OCI-LY7 (cell line): ENCODE data around the gene SLCO2A1. TPM values are rescaled to one million over a fixed set of nuclear protein-coding genes. Genes with fewer than 3 reads are reported as not detected.

Experiments used
- BruUV-seq: library from RNA; stranded (reverse); fragments of 400-500 nt; replicated peaks from 2 replicates; lab custom pipeline; 2021; lab: Mats Ljungman, UMichigan
- CTCF ChIA-PET: fragments of 300-600 bp; sonication (Branson Sonifier 250); formaldehyde crosslinking; loops from one replicate; lab custom pipeline; 2022; ENCODE audit warnings: antibody characterized with exemption; ENCODE audit not compliant: unreplicated experiment; lab: Charles Lee
- POLR2A ChIA-PET: fragments of 300-600 bp; sonication (Branson Sonifier 250); formaldehyde crosslinking; loops from one replicate; lab custom pipeline; 2022; ENCODE audit warnings: antibody characterized with exemption; lab: Charles Lee
- DNase-seq: peaks from one replicate; pipeline ENCODE4 v3.0.0-alpha.2; 2015; ENCODE audit warnings: low spot score
- H2AFZ ChIP-seq: fragments of 200-600 bp; sonication (generic), shearing (Covaris generic); 2 replicates; pipeline ENCODE4 v1.6.1; 2014; ENCODE audit warnings: mild to moderate bottlenecking, antibody characterized with exemption, low read length, moderate library complexity
- H3K27ac ChIP-seq: fragments of 200-600 bp; sonication (generic); 2 replicates; pipeline ENCODE4 v1.5.1; 2014; ENCODE audit warnings: mixed run types, low read depth, mild to moderate bottlenecking, moderate library complexity, low read length, inconsistent platforms; ENCODE audit not compliant: poor library complexity, severe bottlenecking
- H3K36me3 ChIP-seq: fragments of 200-600 bp; sonication (generic); 2 replicates; pipeline ENCODE4 v1.6.1; 2014; ENCODE audit warnings: mild to moderate bottlenecking, antibody characterized with exemption, low read length, moderate library complexity, mixed read lengths; ENCODE audit not compliant: insufficient read depth
- H3K4me1 ChIP-seq: fragments of 200-600 bp; sonication (generic); 2 replicates; pipeline ENCODE4 v1.5.1; 2014; ENCODE audit warnings: mild to moderate bottlenecking, low read length; ENCODE audit not compliant: insufficient read depth, poor library complexity, severe bottlenecking
- H3K4me2 ChIP-seq: fragments of 200-600 bp; sonication (generic); 2 replicates; pipeline ENCODE4 v1.6.1; 2014; ENCODE audit warnings: mild to moderate bottlenecking, low read length
- H3K4me3 ChIP-seq: fragments of 200-600 bp; sonication (generic); 2 replicates; pipeline ENCODE4 v1.5.1; 2014; ENCODE audit warnings: mild to moderate bottlenecking, low read depth, low read length; ENCODE audit not compliant: poor library complexity, severe bottlenecking
- H3K79me2 ChIP-seq: fragments of 200-600 bp; sonication (generic); 2 replicates; pipeline ENCODE4 v1.6.1; 2016; ENCODE audit warnings: low read depth, mild to moderate bottlenecking, low read length, moderate library complexity, mixed read lengths; ENCODE audit not compliant: insufficient read depth
- H3K9me2 ChIP-seq: fragments of 200-600 bp; sonication (generic); 2 replicates; pipeline ENCODE4 v1.6.1; 2016; ENCODE audit warnings: mild to moderate bottlenecking, low read length, mixed read lengths; ENCODE audit not compliant: insufficient read depth
- H3K9me3 ChIP-seq: fragments of 200-600 bp; sonication (generic); 2 replicates; pipeline ENCODE4 v1.6.1; 2014; ENCODE audit warnings: mild to moderate bottlenecking, mixed run types, low read length, mixed read lengths
- H4K20me1 ChIP-seq: fragments of 200-600 bp; sonication (generic); 2 replicates; pipeline ENCODE4 v1.6.1; 2014; ENCODE audit warnings: mild to moderate bottlenecking, antibody characterized with exemption, low read length, moderate library complexity, mixed read lengths; ENCODE audit not compliant: insufficient read depth
- EZH2phosphoT487 ChIP-seq: fragments of 200-600 bp; sonication (generic); IDR thresholded peaks from 2 replicates; pipeline ENCODE4 v1.6.1; 2018; ENCODE audit warnings: low read depth, borderline replicate concordance, mild to moderate bottlenecking, mixed run types, antibody characterized with exemption, low read length, moderate library complexity, mixed read lengths
- intact Hi-C: fragments of 100-400 bp; cut with micrococcal nuclease; formaldehyde crosslinking; loops from one replicate; pipeline ENCODE4 v1.10.0; 2022; ENCODE audit not compliant: unreplicated experiment
- total RNA-seq, 2 experiments: library from RNA; depleted of rRNA in 1 of 2; stranded (reverse); fragments of >200 nt in 1 of 2; shearing (Covaris generic) in 1 of 2; gene quantifications; 2 replicates each; pipeline ENCODE4 v1.2.3, GENCODE V29; 2014 to 2022
- TF ChIP-seq, protein P1 (sequence below): fragments of 200-600 bp; sonication (generic); conservative IDR thresholded peaks from 2 replicates; pipeline ENCODE4 v1.5.1; 2014; ENCODE audit warnings: mild to moderate bottlenecking, antibody characterized with exemption, low read length, moderate library complexity, mixed read lengths

SLCO2A1 gene
- total RNA-seq, 2 experiments from 2014 or later, result not detected

DNA sequence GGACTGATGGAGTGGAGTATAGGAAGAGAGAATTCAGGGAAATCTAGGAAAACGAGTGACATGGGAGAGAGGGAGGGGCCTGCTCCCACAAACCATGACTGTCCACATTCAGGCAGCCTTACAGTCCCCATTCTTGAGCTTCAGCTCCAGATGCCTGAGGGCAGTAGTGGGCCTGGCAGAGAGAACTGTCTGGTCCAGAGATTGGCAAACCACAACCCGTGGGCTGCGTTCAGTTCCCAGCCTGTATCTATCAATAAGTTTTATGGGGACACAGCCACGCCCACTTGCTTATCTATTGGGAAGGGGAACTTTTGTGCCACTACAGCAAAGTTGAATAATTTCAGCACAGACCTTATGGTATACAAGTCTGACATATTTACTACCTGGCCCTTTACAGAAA lies 63.8 kb downstream of the SLCO2A1 start:
- CTCF ChIA-PET, result no interaction called here
- intact Hi-C loops, result no loop called here
- Histone ChIP-seq H2AFZ (no peak overlapping the region), H3K9me3 (no peaks in the 10 kb centered on the region), H3K4me3 (no peak overlapping the region), H4K20me1 (no peaks in the 10 kb centered on the region), H3K4me1 (no peaks in the 10 kb centered on the region), H3K79me2 (no peaks in the 10 kb centered on the region), H3K36me3 (no peaks in the 10 kb centered on the region), H3K4me2 (no peak overlapping the region), H3K27ac (no peak overlapping the region), H3K9me2 (no peaks in the 10 kb centered on the region)
- no peak for DNase-seq
- TF ChIP-seq, protein P1, sequence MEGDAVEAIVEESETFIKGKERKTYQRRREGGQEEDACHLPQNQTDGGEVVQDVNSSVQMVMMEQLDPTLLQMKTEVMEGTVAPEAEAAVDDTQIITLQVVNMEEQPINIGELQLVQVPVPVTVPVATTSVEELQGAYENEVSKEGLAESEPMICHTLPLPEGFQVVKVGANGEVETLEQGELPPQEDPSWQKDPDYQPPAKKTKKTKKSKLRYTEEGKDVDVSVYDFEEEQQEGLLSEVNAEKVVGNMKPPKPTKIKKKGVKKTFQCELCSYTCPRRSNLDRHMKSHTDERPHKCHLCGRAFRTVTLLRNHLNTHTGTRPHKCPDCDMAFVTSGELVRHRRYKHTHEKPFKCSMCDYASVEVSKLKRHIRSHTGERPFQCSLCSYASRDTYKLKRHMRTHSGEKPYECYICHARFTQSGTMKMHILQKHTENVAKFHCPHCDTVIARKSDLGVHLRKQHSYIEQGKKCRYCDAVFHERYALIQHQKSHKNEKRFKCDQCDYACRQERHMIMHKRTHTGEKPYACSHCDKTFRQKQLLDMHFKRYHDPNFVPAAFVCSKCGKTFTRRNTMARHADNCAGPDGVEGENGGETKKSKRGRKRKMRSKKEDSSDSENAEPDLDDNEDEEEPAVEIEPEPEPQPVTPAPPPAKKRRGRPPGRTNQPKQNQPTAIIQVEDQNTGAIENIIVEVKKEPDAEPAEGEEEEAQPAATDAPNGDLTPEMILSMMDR, result no peak
- no peak for TF ChIP-seq EZH2phosphoT487
- POLR2A ChIA-PET, result no interaction called here
- BruUV-seq, result no TSS peak

DNA sequence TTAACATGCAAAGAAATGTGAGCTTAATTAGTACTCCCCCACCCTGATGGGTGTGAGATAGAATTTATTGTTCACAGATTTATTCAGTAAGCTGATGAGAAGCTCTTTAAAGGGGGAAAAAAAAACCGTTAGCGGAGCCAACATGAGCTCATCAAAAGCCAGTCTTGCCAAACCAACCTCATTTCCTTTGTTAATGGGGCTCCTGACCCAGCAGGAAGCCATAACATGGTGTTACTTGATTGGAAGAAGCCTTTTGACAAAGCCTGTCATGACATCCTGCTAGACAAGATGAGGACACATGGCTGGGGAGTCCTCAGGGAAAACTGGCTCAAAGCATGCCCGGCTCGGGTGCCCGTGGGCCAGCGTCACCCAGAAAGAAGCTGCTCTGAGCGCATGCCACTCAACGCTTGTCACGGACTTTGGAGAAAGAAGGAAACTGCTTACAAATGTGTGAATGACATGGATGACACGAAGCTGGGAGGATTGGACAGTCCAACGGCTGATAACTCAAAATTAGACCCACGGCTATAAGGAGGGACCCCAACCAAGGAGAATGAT lies 64.6 kb downstream of the SLCO2A1 start:
- Histone ChIP-seq H3K4me2 (no peak overlapping the region), H3K4me3 (no peak overlapping the region), H3K9me3 (no peaks in the 10 kb centered on the region), H3K27ac (no peak overlapping the region), H2AFZ (no peak overlapping the region), H3K79me2 (no peaks in the 10 kb centered on the region), H3K4me1 (no peaks in the 10 kb centered on the region), H3K36me3 (no peaks in the 10 kb centered on the region), H3K9me2 (no peaks in the 10 kb centered on the region), H4K20me1 (no peaks in the 10 kb centered on the region)
- BruUV-seq, result no TSS peak
- CTCF ChIA-PET, result no interaction called here
- POLR2A ChIA-PET, result interaction anchor here (0.6 kb wide), 2 partner anchors 992 to 1162 kb away, joined by 3 to 5 read pairs; no protein-coding TSS in a partner anchor
- TF ChIP-seq EZH2phosphoT487, result no peak
- TF ChIP-seq, protein P1, result no peak
- DNase-seq, result no peak
- intact Hi-C loops, result no loop called here

DNA sequence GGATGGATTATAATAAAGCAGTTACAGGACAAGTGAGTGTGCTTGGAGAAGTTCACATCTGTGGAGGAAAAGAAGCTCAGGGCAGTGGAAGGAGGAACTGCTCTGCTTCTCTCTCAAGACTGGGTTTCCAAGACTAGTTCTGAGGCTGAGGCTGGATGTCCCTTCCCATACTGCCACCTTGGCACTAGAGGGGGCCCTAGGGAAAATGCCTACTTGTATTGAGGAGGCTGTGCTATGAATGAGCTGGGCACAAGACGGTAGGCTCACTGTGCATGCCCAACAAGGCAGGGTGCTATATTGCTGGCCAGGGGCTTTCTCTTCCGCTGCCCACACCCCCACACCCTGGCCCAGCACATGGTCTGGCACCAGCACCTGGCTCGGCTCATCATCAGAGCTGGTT lies 65.2 kb downstream of the SLCO2A1 start:
- Histone ChIP-seq H3K9me2 (no peaks in the 10 kb centered on the region), H3K36me3 (no peaks in the 10 kb centered on the region), H3K4me3 (no peak overlapping the region), H3K4me2 (no peak overlapping the region), H3K27ac (no peak overlapping the region), H3K9me3 (no peaks in the 10 kb centered on the region), H3K79me2 (no peaks in the 10 kb centered on the region), H2AFZ (no peak overlapping the region), H3K4me1 (no peaks in the 10 kb centered on the region), H4K20me1 (no peaks in the 10 kb centered on the region)
- no TSS peak for BruUV-seq
- intact Hi-C loops, result no loop called here
- no peak for DNase-seq
- ChIA-PET CTCF (no interaction called here), POLR2A (interaction anchor here (0.6 kb wide), 2 partner anchors 992 to 1161 kb away, joined by 3 to 5 read pairs; no protein-coding TSS in a partner anchor)
- TF ChIP-seq EZH2phosphoT487, result no peak
- TF ChIP-seq, protein P1, result peak; percentile 35; the same call in 1 of the 2 replicates
